ENCODE measurements around the gene PRR15L.
"Not testable (repeated sequence)": the region's sequence is repeated elsewhere in the genome, so short reads cannot be mapped to it uniquely, and the experiment has no call there.

Gene PRR15L

GRCh38 chr17:47929218-47930000 lies 28.3 kb downstream of the PRR15L start:
- no peak for DNase-seq

GRCh38 chr17:47928415-47928814 lies 29.3 kb downstream of the PRR15L start:
- DNase-seq: no peak

DNA sequence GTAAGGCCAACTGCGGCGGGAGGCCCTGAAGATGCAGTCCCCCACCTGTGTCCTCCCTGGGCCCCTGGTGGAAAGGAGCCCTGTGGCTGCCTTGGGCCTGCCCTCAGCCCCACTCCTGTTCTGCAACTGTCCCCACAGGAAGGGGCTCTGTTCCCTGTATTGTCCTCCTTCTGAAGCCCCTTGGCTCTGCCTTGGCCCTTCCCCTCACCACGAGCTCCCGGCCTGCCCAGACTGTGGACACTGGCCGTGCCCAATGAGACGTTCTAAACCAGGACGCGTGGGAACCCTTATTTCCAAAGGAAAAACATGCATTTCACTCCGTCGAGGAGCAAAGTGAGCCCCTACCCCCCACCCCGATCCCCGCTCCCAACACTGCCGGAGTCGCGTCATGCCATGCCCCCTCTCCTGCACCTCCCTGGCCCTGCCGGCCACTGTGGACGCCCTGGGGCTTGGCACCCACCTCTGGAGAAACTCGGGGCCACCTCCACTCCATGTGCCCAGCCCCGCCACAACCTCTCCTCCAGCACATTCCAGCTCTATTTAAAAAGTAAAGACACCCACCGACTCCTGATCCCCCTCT lies 29.8 kb downstream of the PRR15L start:
- DNase-seq: no peak

DNA sequence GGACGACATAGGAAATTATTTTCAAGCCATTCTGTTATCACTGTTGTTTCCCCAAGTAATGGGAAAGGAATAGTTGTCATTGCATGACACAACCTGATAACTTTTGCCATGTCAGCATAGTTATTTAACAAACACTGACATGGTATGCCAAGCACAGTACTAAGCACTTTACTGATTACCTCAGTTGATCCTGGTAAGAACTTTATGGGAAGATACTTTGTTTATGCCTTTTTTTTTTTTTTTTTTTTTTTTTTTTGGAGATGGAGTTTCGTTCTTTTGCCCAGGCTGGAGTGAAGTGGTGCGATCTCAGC lies 32.0 kb downstream of the PRR15L start:
- DNase-seq: no peak

DNA sequence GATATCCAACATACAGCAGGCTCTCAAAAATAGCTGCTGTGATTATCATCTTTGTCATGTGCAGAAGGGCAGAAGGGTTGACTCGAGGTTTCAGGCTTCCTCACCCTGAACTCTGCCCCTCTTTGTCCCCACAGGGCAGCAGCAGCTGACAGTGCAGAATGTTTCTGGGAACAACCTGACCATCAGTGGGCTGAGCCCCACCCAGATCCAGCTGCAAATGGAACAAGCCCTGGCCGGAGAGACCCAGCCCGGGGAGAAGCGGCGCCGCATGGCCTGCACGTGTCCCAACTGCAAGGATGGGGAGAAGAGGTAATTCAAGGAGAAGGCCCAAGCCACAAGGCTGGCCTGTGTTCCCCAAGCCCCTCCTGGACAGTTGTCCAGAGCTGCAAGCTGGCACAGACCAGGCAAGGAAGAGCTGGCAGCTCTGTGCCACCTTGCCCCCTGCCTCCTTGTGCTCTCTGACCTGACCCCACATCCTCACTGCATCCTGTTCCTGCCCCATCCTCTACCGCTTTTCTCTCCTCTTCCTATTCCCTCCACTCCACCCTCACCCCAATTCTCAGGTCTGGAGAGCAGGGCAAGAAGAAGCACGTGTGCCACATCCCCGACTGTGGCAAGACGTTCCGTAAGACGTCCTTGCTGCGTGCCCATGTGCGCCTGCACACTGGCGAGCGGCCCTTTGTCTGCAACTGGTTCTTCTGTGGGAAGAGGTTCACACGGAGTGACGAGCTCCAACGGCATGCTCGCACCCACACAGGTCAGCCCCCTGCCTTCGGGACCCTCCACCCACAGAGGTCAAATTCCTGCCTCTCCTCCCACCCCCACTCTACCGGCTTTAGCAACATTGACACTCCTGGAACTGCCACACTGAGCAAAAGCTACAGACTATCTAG lies 32.7 kb downstream of the PRR15L start:
- no peak for DNase-seq

- DNase-seq: not testable (repeated sequence)
Observed at GRCh38 chr17:47919889-47920288, 37.8 kb downstream of the PRR15L start.

DNA sequence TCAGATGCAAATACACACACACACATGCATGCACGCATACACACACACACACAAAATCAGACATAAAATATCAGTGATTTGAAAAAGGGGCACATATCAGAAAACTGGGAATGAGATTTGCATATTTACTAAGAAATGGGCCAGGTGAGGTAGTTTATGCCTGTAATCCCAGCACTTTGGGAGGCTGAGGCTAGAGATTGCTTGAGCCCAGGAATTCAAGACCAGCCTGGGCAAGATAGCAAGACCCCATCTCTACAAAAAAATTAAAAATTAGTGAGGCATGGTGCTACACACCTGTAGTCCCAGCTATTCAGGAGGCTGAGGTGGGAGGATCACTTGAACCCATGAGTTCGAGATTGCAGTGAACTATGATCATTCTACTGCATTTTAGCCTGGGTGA lies 38.7 kb downstream of the PRR15L start:
- no peak for DNase-seq

DNA sequence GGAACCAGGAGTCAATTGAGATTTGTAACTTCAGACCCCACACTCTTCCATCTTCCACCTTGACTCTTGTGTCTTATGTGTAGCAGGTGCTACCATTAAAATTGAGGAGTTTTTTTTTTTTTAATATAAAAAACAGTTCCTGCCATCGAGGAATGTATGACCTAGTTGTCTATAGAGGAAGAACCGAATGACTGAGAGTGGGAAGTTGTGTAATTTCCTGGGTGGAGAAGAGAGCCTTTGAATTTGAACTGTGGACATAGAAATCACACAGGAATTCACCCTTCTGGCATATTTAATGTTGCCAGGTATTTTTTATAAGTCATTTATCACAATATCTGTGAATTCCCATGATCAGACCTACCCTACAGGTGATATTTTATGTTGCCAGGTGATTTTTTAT lies 39.7 kb downstream of the PRR15L start:
- DNase-seq: no peak

- no peak for DNase-seq
Observed at GRCh38 chr17:47917581-47917980, 40.1 kb downstream of the PRR15L start.

DNA sequence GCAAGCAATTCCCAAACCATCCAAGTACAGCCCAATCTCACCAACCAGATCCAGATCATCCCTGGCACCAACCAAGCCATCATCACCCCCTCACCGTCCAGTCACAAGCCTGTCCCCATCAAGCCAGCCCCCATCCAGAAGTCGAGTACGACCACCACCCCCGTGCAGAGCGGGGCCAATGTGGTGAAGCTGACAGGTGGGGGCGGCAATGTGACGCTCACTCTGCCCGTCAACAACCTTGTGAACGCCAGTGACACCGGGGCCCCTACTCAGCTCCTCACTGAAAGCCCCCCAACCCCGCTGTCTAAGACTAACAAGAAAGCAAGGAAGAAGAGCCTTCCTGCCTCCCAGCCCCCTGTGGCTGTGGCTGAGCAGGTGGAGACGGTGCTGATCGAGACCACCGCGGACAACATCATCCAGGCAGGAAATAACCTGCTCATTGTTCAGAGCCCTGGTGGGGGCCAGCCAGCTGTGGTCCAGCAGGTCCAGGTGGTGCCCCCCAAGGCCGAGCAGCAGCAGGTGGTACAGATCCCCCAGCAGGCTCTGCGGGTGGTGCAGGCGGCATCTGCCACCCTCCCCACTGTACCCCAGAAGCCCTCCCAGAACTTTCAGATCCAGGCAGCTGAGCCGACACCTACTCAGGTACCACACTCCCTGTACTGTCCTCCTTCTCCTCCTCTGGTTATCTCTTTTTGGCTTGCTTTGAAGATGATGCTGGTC lies 41.0 kb downstream of the PRR15L start:
- DNase-seq: no peak

GRCh38 chr17:47915776-47916398 lies 41.8 kb downstream of the PRR15L start:
- DNase-seq: no peak

DNA sequence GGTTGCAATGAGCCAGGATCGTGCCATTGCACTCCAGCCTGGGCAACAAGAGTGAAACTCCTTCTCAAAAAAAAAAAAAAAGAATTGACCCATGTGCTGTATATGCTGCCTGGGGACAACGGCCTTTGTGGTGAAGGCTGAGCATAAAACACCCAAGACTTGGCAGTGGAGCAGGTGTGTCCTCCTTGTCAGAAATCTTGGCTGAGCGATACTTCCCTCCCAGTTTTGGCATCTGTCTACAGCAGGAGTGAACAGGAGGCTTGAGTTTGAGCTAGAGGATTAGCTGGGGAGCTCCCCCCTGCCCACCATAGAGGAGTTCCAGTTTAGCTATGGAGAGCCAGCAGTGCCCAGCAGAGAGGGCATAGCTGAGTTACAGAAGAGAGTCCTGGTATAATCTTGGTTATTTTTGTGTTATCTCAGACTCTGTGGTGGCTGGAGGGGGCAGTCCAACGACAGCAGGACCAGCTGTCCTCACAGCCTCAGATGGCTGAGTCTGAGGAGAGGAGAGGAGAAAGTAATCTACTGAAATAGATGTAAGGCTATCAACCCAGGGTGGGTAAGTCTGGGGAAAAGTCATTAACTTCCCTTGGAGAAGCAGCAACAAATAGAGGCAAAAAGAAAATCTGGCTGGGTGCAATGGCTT lies 43.3 kb downstream of the PRR15L start:
- no peak for DNase-seq

GRCh38 chr17:47913050-47913449 lies 44.6 kb downstream of the PRR15L start:
- DNase-seq: no peak

DNA sequence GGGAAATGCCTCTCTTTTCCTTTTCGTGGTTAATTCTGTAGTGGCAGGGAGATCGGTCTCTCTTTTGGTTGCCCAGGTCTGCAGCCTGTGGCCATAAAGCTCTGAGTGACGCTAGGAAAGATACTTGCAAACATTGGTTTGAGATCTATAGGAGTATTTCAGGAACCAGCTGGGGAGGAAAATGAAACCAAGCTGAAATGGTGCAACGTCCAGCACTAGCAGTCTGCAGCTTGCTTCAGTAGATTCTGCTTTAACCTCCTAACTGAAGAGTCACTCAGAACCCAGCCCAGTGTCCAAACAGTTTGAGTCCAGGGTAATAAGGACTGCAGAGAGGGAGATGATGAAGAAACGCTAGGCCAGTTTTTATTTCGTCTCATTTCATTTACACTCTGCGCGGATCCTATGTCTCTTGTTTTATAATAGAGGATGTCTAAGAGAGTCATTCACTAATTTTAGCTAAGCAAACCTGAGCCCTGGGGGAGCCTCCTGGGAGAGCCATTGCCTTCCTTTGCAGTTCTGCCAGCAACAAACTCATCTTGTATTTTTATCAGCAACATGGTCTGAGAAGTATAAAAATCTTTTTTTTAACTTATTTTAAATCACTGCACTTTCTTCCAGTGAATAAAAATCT lies 49.6 kb downstream of the PRR15L start:
- DNase-seq: no peak

GRCh38 chr17:47906443-47906842 lies 51.2 kb downstream of the PRR15L start:
- no peak for DNase-seq

DNA sequence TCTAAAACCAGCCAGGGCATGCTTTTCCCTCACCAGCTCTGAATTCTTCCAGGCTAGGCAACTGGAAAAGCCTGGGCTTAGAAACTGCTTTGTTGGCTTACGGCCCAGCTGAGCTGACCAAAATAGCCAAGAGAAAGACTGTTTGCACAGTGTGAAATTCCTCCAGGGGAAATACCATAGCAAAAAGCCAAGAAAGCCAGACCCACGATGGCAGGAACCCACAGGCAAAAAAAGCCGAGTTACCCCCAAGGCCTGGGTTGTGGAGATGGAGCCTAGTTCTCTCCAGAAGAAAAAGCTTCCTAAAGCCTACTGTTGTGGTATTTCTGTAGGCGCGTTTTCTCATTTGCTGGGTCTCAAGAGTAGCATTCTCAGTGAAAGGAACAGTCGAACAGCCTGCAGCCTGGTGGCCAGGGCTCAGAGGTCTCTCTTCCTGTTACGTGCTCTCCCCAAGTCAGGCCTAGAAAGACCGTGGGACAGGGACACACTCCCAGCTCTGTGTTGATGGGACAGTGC lies 52.4 kb downstream of the PRR15L start:
- DNase-seq: no peak

DNA sequence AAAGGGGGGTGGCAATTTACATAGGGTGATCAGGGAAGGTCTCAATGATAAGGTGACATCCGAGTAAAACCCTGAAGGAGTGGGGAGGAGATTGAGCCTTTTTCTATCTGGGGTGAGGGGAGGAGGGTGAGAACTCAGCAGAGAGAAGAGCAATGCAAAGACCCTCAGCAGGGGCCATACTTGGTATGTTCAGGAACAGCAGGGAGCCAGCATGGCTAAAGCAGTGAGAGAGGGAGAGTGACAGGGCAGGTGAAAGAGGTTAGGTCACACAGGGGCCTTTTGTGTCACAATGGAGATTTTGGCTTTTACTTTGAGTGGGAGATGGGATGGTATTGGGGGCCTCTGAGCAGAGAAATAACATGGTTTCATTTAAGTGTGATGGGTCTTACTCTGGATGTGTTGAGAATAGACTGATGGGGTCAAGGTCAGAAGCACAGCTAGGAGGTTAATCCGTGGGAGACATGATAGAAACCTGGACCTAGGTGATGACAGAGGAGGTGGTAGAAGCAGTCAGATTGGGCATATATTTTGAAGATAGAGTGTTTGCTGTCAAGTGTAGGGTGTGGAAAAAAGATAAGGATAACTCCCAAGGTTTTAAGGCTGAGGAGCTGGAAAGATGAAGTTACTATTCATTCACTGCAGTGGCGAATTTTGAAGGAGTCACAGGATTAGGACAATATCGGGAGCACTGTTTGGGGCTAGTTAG lies 55.5 kb downstream of the PRR15L start:
- DNase-seq: no peak

All from activated CD4-positive, alpha-beta T cell treated with anti-CD3 and anti-CD28 coated beads, Interleukin-2, amount 50 U/mL, for 16 hours (primary cell).